Measurements from ENCODE around the gene DNAJB14. TPM values are rescaled to one million over a fixed set of nuclear protein-coding genes. Genes with fewer than 3 reads are reported as not detected.

The DNAJB14 gene
- total and polyA plus RNA-seq, 2 experiments from 2014 or later = 24.9 to 27.3 TPM

GRCh38 chr4:99847362-99847976 lies 98.9 kb downstream of the DNAJB14 start:
- no peak for TF ChIP-seq NANOG (IDR thresholded peaks at IDR 0.05; ENCODE audit: borderline replicate concordance)
- H3K79me2 ChIP-seq (replicated peaks; ENCODE audit: insufficient read depth) = no peaks in the 10 kb centered on the region
- no peak overlapping the region for H2AFZ ChIP-seq
- no peak overlapping the region for H3K4me3 ChIP-seq
- Mint-ChIP-seq H3K27me3 (ENCODE audit: insufficient read depth, low read depth, poor library complexity) (no peaks in the 10 kb centered on the region), H3K9me3 (no peaks in the 10 kb centered on the region), H3K36me3 (ENCODE audit: low read depth) (no peaks in the 10 kb centered on the region), H3K4me3 (no peak overlapping the region), H3K27ac (no peak overlapping the region), H3K4me1 (no peaks in the 10 kb centered on the region)
- no peaks in the 10 kb centered on the region for H4K20me1 ChIP-seq (replicated peaks; ENCODE audit: insufficient read depth)
- no peak overlapping the region for H3K4me2 ChIP-seq
- H3K27ac ChIP-seq (ENCODE audit: low read depth) = no peak overlapping the region
- no peaks in the 10 kb centered on the region for H3F3A ChIP-seq (replicated peaks; ENCODE audit: low read depth)
- no peaks in the 10 kb centered on the region for H3K27me3 ChIP-seq (ENCODE audit: insufficient read depth)
- H3K36me3 ChIP-seq (ENCODE audit: insufficient read depth) = no peaks in the 10 kb centered on the region
- ATAC-seq = no peak
- H3K4me1 ChIP-seq (ENCODE audit: insufficient read depth) = no peaks in the 10 kb centered on the region
- DNase-seq (ENCODE audit: low spot score) = no peak
- H3K9me2 ChIP-seq (ENCODE audit: insufficient read depth) = no peaks in the 10 kb centered on the region

GRCh38 chr4:99846891-99847290 lies 99.5 kb downstream of the DNAJB14 start:
- no peaks in the 10 kb centered on the region for H3F3A ChIP-seq (replicated peaks; ENCODE audit: low read depth)
- H3K4me3 Mint-ChIP-seq = no peak overlapping the region
- no peak overlapping the region for H3K27ac Mint-ChIP-seq
- DNase-seq (ENCODE audit: low spot score) (no peak), ATAC-seq (no peak)
- no peaks in the 10 kb centered on the region for H3K9me2 ChIP-seq (ENCODE audit: insufficient read depth)
- no peaks in the 10 kb centered on the region for H3K9me3 Mint-ChIP-seq
- no peaks in the 10 kb centered on the region for H4K20me1 ChIP-seq (replicated peaks; ENCODE audit: insufficient read depth)
- H3K79me2 ChIP-seq (replicated peaks; ENCODE audit: insufficient read depth) = no peaks in the 10 kb centered on the region
- H3K4me2 ChIP-seq = no peak overlapping the region
- no peaks in the 10 kb centered on the region for H3K4me1 ChIP-seq (ENCODE audit: insufficient read depth)
- no peaks in the 10 kb centered on the region for H3K4me1 Mint-ChIP-seq
- H3K36me3 Mint-ChIP-seq (ENCODE audit: low read depth) = no peaks in the 10 kb centered on the region
- H3K36me3 ChIP-seq (ENCODE audit: insufficient read depth) = no peaks in the 10 kb centered on the region
- no peak overlapping the region for H3K4me3 ChIP-seq
- no peak overlapping the region for H3K27ac ChIP-seq (ENCODE audit: low read depth)
- H2AFZ ChIP-seq = no peak overlapping the region
- no peaks in the 10 kb centered on the region for H3K27me3 Mint-ChIP-seq (ENCODE audit: insufficient read depth, low read depth, poor library complexity)
- no peaks in the 10 kb centered on the region for H3K27me3 ChIP-seq (ENCODE audit: insufficient read depth)
- TF ChIP-seq NANOG (IDR thresholded peaks at IDR 0.05; ENCODE audit: borderline replicate concordance) = no peak
- TF ChIP-seq ZNF331 (CRISPR knock-in tag; IDR thresholded peaks at IDR 0.05; ENCODE audit: low read depth) = no peak
- TF ChIP-seq STAT1 (IDR thresholded peaks at IDR 0.05; ENCODE audit: unreplicated experiment) = no peak
- TF ChIP-seq ETS1 (IDR thresholded peaks at IDR 0.05) = no peak
- TF ChIP-seq ZNF114 (CRISPR knock-in tag; IDR thresholded peaks at IDR 0.05) = no peak
- no peak for TF ChIP-seq EZH2 (IDR thresholded peaks at IDR 0.05; ENCODE audit: low read depth, unreplicated experiment)
- no peak for TF ChIP-seq EZH2phosphoT487 (IDR thresholded peaks at IDR 0.05; ENCODE audit: unreplicated experiment)
- TF ChIP-seq CREB1 (CRISPR knock-in tag; IDR thresholded peaks at IDR 0.05; ENCODE audit: low read depth) = no peak
- TF ChIP-seq POLR2AphosphoS5 (IDR thresholded peaks at IDR 0.05; ENCODE audit: low read depth) = no peak
- TF ChIP-seq CTCF (conservative IDR thresholded peaks at IDR 0.05; ENCODE audit: low read depth in 2 of 2) = no peak
- no peak for TF ChIP-seq ZNF462 (CRISPR knock-in tag; IDR thresholded peaks at IDR 0.05)
- no peak for TF ChIP-seq JUNB (IDR thresholded peaks at IDR 0.05; ENCODE audit: unreplicated experiment)
